Gastrocnemius medialis (tissue), 4 donors: ENCODE data around the gene IGFBP2. TPM values are rescaled to one million over a fixed set of nuclear protein-coding genes. Genes with fewer than 3 reads are reported as not detected.

Source experiments
- ATAC-seq, 2 donors: fragments of 150-250 bp; one replicate each; pipeline ENCODE4 v1.9.1; 2016
- DNase-seq, 2 donors: peaks; one replicate each; pipeline ENCODE4 v3.0.0-alpha.2; 2019
- H3K27ac ChIP-seq, 4 donors: fragments of 200-600 bp; sonication (generic); 1 replicate in 1 of 4; 2 replicates in 3 of 4; pipeline ENCODE4 v1.5.1; 2016 to 2018; ENCODE audit warnings: mild to moderate bottlenecking in 2 of 4, moderate library complexity in 1 of 4
- H3K27me3 ChIP-seq, 3 donors: fragments of 200-600 bp; sonication (generic) in 2 of 3; 1 replicate in 1 of 3; 2 replicates in 2 of 3; pipeline versions ENCODE4 v1.5.1 to v1.6.0; 2016 to 2019; ENCODE audit warnings: mild to moderate bottlenecking in 1 of 3, moderate library complexity in 1 of 3
- H3K36me3 ChIP-seq, 2 donors: fragments of 200-600 bp; sonication (generic) in 1 of 2; one replicate each; pipeline ENCODE4 v1.5.1; 2017 to 2018
- H3K4me1 ChIP-seq, 2 donors: fragments of 200-600 bp; sonication (generic) in 1 of 2; one replicate each; pipeline ENCODE4 v1.5.1; 2016 to 2017; ENCODE audit warnings: mild to moderate bottlenecking in 2 of 2
- H3K4me3 ChIP-seq, 4 donors: fragments of 200-600 bp; sonication (generic) in 3 of 4; 1 replicate in 1 of 4; 2 replicates in 3 of 4; pipeline ENCODE4 v1.5.1; 2016 to 2019; ENCODE audit warnings: mild to moderate bottlenecking in 2 of 4
- H3K9me3 ChIP-seq, 3 donors: fragments of 200-600 bp; sonication (generic) in 2 of 3; 1 replicate in 1 of 3; 2 replicates in 2 of 3; pipeline ENCODE4 v1.5.1; 2016 to 2019
- POLR2A ChIP-seq, 2 donors: fragments of 450-650 bp; IDR thresholded peaks; one replicate each; pipeline ENCODE4 v1.6.1; 2017; ENCODE audit warnings: antibody characterized with exemption in 2 of 2, mild to moderate bottlenecking in 2 of 2, moderate library complexity in 2 of 2
- in situ Hi-C, 4 donors: fragments of 200-750 bp; cut with MboI; loops; one replicate each; pipeline versions ENCODE4 v1.15.0 to v1.8.0; 2017; ENCODE audit warnings: low sequenced_read_pairs in 4 of 4
- intact Hi-C: fragments of 100-400 bp; cut with DNase I; formaldehyde crosslinking; loops from one replicate; pipeline ENCODE4 v1.15.1; 2023; ENCODE audit warnings: low total_unique reads
- total RNA-seq, 4 donors: library from RNA; depleted of rRNA; stranded (reverse); fragments of >200 nt; gene quantifications; one replicate each; pipeline versions ENCODE4 v1.1.0 to v1.2.3, GENCODE V29; 2016
- TF ChIP-seq, protein P1 (sequence below), 5 experiments: fragments of 450-650 bp in 3 of 5; fragments of 200-600 bp in 2 of 5; sonication (generic) in 2 of 5; IDR thresholded peaks in 4 of 5; conservative IDR thresholded peaks in 1 of 5; 1 replicate in 4 of 5; 2 replicates in 1 of 5; pipeline ENCODE4 v1.5.1; 2016 to 2019; ENCODE audit warnings: antibody characterized with exemption in 5 of 5, mild to moderate bottlenecking in 3 of 5, moderate library complexity in 3 of 5

The IGFBP2 gene
- total RNA-seq, 4 donors from 2014 or later = 14.3 to 44.4 (median 23.6) TPM

DNA sequence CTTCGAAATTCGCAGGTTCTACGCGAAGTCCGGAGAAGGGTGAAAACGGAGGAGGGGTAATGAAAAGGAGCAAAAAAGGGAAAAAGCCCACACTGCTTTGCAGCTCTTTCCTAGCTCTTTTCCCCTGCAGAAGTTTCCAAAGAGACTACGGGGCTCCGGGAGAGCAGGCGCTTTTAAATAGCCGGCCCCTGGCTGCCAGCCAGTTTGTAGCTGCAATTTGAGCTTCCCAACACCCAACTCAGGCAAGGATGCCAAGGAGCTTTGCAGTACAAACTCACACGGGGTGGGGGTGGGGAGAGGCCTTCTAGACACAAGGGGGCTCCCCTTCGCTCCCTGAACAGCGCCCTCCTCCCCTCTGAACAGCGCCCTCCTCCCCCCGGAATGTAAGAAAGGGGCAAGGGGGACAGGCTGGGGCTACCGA, 62.2 kb downstream of the IGFBP2 start, which contains the start of gene IGFBP5:
Gene IGFBP5 (minus strand): TSS at position 149 of the 421 bp plus-strand sequence. CDS start 774 bp downstream, outside the sequence.
- Histone ChIP-seq H3K36me3 (no peaks in the 10 kb centered on the region), H3K4me1 (peaks cover 66 to 67% of the 10 kb centered on the region in 2 donors), H3K27ac (peak within 1 kb of the TSS; percentile 93 to 95 (median 93)), H3K4me3 (peak within 1 kb of the TSS; percentile 74 to 95 (median 78)), H3K9me3 (no peaks in the 10 kb centered on the region), H3K27me3 (no peaks in the 10 kb centered on the region)
- DNase-seq = peak; percentile 86 to 94
- intact Hi-C loops = loop anchor here (2.0 to 10.0 kb wide), 7 partner anchors 15 to 1209 kb away; no protein-coding TSS in a partner anchor
- TF ChIP-seq, protein P1, sequence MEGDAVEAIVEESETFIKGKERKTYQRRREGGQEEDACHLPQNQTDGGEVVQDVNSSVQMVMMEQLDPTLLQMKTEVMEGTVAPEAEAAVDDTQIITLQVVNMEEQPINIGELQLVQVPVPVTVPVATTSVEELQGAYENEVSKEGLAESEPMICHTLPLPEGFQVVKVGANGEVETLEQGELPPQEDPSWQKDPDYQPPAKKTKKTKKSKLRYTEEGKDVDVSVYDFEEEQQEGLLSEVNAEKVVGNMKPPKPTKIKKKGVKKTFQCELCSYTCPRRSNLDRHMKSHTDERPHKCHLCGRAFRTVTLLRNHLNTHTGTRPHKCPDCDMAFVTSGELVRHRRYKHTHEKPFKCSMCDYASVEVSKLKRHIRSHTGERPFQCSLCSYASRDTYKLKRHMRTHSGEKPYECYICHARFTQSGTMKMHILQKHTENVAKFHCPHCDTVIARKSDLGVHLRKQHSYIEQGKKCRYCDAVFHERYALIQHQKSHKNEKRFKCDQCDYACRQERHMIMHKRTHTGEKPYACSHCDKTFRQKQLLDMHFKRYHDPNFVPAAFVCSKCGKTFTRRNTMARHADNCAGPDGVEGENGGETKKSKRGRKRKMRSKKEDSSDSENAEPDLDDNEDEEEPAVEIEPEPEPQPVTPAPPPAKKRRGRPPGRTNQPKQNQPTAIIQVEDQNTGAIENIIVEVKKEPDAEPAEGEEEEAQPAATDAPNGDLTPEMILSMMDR (IDR thresholded peaks at IDR 0.05 in 4 of 5, conservative IDR thresholded peaks at IDR 0.05 in 1 of 5) = peak in 2 of 5 experiments; percentile 21 to 36
- peak; percentile 81 to 92 for TF ChIP-seq POLR2A (IDR thresholded peaks at IDR 0.05)
- ATAC-seq = peak; percentile 46 to 49
- in situ Hi-C loops = loop anchor here (5.0 to 25.0 kb wide), 8 partner anchors 117 to 1019 kb away; no protein-coding TSS in a partner anchor

GRCh38 chr2:216696321-216696720, 63.1 kb downstream of the IGFBP2 start:
- Histone ChIP-seq H3K9me3 (no peaks in the 10 kb centered on the region), H3K36me3 (no peaks in the 10 kb centered on the region), H3K4me1 (peaks cover 66 to 70% of the 10 kb centered on the region in 2 donors), H3K27ac (peak overlapping the region; percentile 93 to 95 (median 93)), H3K4me3 (no peak overlapping the region), H3K27me3 (no peaks in the 10 kb centered on the region)
- no peak for TF ChIP-seq POLR2A (IDR thresholded peaks at IDR 0.05)
- TF ChIP-seq, protein P1 (IDR thresholded peaks at IDR 0.05 in 4 of 5, conservative IDR thresholded peaks at IDR 0.05 in 1 of 5) = no peak
- ATAC-seq = no peak
- intact Hi-C loops = loop anchor here (5.0 to 10.0 kb wide), 5 partner anchors 361 to 1208 kb away; no protein-coding TSS in a partner anchor
- DNase-seq = no peak
- in situ Hi-C loops = loop anchor here (5.0 to 25.0 kb wide), 8 partner anchors 116 to 1018 kb away; no protein-coding TSS in a partner anchor

GRCh38 chr2:216696751-216697560, 63.7 kb downstream of the IGFBP2 start:
- Histone ChIP-seq H3K27me3 (no peaks in the 10 kb centered on the region), H3K27ac (peak overlapping the region; percentile 93 to 95 (median 93)), H3K4me1 (peaks cover 61 to 66% of the 10 kb centered on the region in 2 donors), H3K36me3 (no peaks in the 10 kb centered on the region), H3K4me3 (no peak overlapping the region), H3K9me3 (no peaks in the 10 kb centered on the region)
- intact Hi-C loops = loop anchor here (5.0 to 10.0 kb wide), 5 partner anchors 360 to 1208 kb away; no protein-coding TSS in a partner anchor
- no peak for TF ChIP-seq POLR2A (IDR thresholded peaks at IDR 0.05)
- TF ChIP-seq, protein P1 (IDR thresholded peaks at IDR 0.05 in 4 of 5, conservative IDR thresholded peaks at IDR 0.05 in 1 of 5) = peak; percentile 33 to 58 (median 40)
- DNase-seq (no peak), ATAC-seq (no peak)
- in situ Hi-C loops = loop anchor here (5.0 to 25.0 kb wide), 8 partner anchors 115 to 1018 kb away; no protein-coding TSS in a partner anchor

GRCh38 chr2:216698293-216698692, 65.1 kb downstream of the IGFBP2 start:
- intact Hi-C loops = loop anchor here (1.0 to 10.0 kb wide), 8 partner anchors 77 to 1207 kb away; no protein-coding TSS in a partner anchor
- no peak for ATAC-seq
- H3K27ac ChIP-seq = peak overlapping the region; percentile 55 to 69 (median 58)

More at GRCh38 chr2:216698293-216698692, 65.1 kb downstream of the IGFBP2 start:
- no peak for DNase-seq
- no peak for TF ChIP-seq POLR2A (IDR thresholded peaks at IDR 0.05)
- TF ChIP-seq, protein P1 (IDR thresholded peaks at IDR 0.05 in 4 of 5, conservative IDR thresholded peaks at IDR 0.05 in 1 of 5) = no peak
- H3K4me3 ChIP-seq = no peak overlapping the region
- H3K9me3 ChIP-seq = no peaks in the 10 kb centered on the region
- H3K4me1 ChIP-seq = peaks cover 63 to 68% of the 10 kb centered on the region in 2 donors
- no peaks in the 10 kb centered on the region for H3K36me3 ChIP-seq
- in situ Hi-C loops = loop anchor here (5.0 to 25.0 kb wide), 8 partner anchors 114 to 1017 kb away; no protein-coding TSS in a partner anchor
- no peaks in the 10 kb centered on the region for H3K27me3 ChIP-seq
